ENCODE results near the gene TTN. TPM values are rescaled to one million over a fixed set of nuclear protein-coding genes. Genes with fewer than 3 reads are reported as not detected.

The TTN gene
- total RNA-seq, 6 experiments from 2014 or later, result 0.42 to 9.5 (median 0.97) TPM

DNA sequence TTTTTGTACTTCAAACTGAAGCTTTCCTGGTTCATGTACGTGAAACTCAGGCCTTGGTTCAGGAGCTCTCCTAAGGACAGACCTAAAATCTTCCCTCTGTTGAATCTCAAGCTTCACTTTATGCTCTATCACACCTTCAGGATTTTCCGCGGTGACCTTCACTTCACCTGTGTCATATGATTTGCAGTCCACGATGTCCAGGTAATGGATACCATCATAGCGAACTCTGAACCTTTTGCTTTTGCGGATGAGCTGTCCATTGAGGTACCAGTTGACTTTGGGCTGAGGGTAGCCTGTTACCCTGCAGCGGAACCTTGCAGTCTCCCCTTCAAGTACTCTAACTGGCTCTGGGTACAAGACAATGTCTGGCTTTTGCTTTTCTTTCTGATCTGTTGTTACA lies 31.2 kb downstream of the TTN start:
- no peak overlapping the region for H3K27ac ChIP-seq
- ATAC-seq (no peak), DNase-seq (no peak)
- no peaks in the 10 kb centered on the region for H3K27me3 ChIP-seq
- TF ChIP-seq, protein P1, sequence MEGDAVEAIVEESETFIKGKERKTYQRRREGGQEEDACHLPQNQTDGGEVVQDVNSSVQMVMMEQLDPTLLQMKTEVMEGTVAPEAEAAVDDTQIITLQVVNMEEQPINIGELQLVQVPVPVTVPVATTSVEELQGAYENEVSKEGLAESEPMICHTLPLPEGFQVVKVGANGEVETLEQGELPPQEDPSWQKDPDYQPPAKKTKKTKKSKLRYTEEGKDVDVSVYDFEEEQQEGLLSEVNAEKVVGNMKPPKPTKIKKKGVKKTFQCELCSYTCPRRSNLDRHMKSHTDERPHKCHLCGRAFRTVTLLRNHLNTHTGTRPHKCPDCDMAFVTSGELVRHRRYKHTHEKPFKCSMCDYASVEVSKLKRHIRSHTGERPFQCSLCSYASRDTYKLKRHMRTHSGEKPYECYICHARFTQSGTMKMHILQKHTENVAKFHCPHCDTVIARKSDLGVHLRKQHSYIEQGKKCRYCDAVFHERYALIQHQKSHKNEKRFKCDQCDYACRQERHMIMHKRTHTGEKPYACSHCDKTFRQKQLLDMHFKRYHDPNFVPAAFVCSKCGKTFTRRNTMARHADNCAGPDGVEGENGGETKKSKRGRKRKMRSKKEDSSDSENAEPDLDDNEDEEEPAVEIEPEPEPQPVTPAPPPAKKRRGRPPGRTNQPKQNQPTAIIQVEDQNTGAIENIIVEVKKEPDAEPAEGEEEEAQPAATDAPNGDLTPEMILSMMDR (IDR thresholded peaks at IDR 0.05), result no peak
- no peak for TF ChIP-seq POLR2A (IDR thresholded peaks at IDR 0.05)
- H3K36me3 ChIP-seq, result no peaks in the 10 kb centered on the region
- intact Hi-C loops (cut with DNase I), result no loop called here
- H3K4me1 ChIP-seq, result no peaks in the 10 kb centered on the region
- 86% methylated on average over 7 of the region's 7 CpGs for WGBS (ENCODE audit: insufficient coverage, low coverage, low lambda C conversion rate, missing lambda C conversion rate)
- H3K9me3 ChIP-seq, result no peaks in the 10 kb centered on the region
- H3K4me3 ChIP-seq, result no peak overlapping the region

DNA sequence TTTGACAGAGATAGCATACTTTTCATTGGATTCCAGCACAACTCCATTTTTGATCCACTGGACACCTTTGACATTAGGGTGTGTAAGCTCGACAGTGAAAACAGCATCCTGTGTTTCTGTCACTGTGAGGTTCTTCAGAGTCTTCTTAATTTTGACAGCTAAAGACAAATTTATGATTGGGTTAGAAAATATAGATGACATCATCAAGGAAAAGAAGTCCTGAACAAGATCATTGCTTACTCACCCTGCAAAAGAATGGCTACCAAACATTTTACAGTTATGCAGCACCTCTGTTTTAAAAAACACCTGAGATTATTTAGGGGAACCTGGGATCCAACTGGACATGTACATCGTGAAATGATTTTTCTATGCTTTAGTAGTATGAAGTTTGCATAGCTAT lies 36.7 kb downstream of the TTN start:
- no peak overlapping the region for H3K27ac ChIP-seq
- no peaks in the 10 kb centered on the region for H3K4me1 ChIP-seq
- H3K36me3 ChIP-seq, result no peaks in the 10 kb centered on the region
- WGBS (ENCODE audit: insufficient coverage, low coverage, low lambda C conversion rate, missing lambda C conversion rate), result 37% methylated on average over 2 of the region's 2 CpGs
- H3K9me3 ChIP-seq, result no peaks in the 10 kb centered on the region
- no peaks in the 10 kb centered on the region for H3K27me3 ChIP-seq
- TF ChIP-seq, protein P1 (IDR thresholded peaks at IDR 0.05), result no peak
- TF ChIP-seq POLR2A (IDR thresholded peaks at IDR 0.05), result no peak
- no peak for ATAC-seq
- intact Hi-C loops (cut with DNase I), result no loop called here
- H3K4me3 ChIP-seq, result no peak overlapping the region
- DNase-seq, result no peak

- WGBS (ENCODE audit: insufficient coverage, low coverage, low lambda C conversion rate, missing lambda C conversion rate), result 66% methylated on average over 10 of the region's 11 CpGs
- H3K36me3 ChIP-seq, result no peaks in the 10 kb centered on the region
- no peak for TF ChIP-seq POLR2A (IDR thresholded peaks at IDR 0.05)
- TF ChIP-seq, protein P1 (IDR thresholded peaks at IDR 0.05), result no peak
- no peaks in the 10 kb centered on the region for H3K27me3 ChIP-seq
- DNase-seq (no peak), ATAC-seq (no peak)
- H3K9me3 ChIP-seq, result no peaks in the 10 kb centered on the region
- intact Hi-C loops (cut with DNase I), result no loop called here
- no peaks in the 10 kb centered on the region for H3K4me1 ChIP-seq
- no peak overlapping the region for H3K27ac ChIP-seq
- no peak overlapping the region for H3K4me3 ChIP-seq
Measured at GRCh38 chr2:178767094-178768060, 39.8 kb downstream of the TTN start.

DNA sequence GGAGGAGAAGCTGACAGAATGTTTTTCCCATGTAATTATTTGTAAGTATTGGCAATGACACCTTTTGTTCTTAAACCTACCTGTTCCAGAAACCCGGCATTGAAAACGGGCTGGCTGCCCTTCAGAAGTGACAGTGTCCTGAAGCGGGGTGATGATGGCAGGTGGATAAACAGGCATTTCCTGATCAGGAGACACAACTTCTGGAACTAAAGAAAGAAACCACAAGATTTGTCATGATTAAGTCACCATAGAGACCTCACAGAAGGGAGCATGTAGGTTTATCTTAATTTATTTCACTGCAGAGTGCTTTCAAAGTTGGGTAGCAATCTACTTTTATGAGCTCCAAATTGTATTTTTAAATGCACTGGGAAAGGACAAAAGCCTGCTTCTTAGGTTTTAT lies 43.1 kb downstream of the TTN start:
- intact Hi-C loops (cut with DNase I), result no loop called here
- Histone ChIP-seq H3K4me1 (no peaks in the 10 kb centered on the region), H3K4me3 (no peak overlapping the region), H3K27me3 (no peaks in the 10 kb centered on the region), H3K27ac (no peak overlapping the region), H3K36me3 (no peaks in the 10 kb centered on the region), H3K9me3 (no peaks in the 10 kb centered on the region)
- DNase-seq (no peak), ATAC-seq (no peak)
- 63% methylated on average over 3 of the region's 3 CpGs for WGBS (ENCODE audit: insufficient coverage, low coverage, low lambda C conversion rate, missing lambda C conversion rate)
- TF ChIP-seq POLR2A (IDR thresholded peaks at IDR 0.05), result no peak
- TF ChIP-seq, protein P1 (IDR thresholded peaks at IDR 0.05), result no peak
